GM12874 (cell line): ENCODE measurements around the gene LRFN2.

Source experiments
- TF ChIP-seq, protein P1 (sequence below): IDR thresholded peaks from 2 replicates; pipeline ENCODE4 v1.5.1; 2011; ENCODE audit warnings: low read depth, mild to moderate bottlenecking, control low read depth, low read length, moderate library complexity; ENCODE audit not compliant: insufficient read depth

Gene LRFN2

GRCh38 chr6:40517654-40518053 is 69.5 kb downstream of the LRFN2 start:
- TF ChIP-seq, protein P1, sequence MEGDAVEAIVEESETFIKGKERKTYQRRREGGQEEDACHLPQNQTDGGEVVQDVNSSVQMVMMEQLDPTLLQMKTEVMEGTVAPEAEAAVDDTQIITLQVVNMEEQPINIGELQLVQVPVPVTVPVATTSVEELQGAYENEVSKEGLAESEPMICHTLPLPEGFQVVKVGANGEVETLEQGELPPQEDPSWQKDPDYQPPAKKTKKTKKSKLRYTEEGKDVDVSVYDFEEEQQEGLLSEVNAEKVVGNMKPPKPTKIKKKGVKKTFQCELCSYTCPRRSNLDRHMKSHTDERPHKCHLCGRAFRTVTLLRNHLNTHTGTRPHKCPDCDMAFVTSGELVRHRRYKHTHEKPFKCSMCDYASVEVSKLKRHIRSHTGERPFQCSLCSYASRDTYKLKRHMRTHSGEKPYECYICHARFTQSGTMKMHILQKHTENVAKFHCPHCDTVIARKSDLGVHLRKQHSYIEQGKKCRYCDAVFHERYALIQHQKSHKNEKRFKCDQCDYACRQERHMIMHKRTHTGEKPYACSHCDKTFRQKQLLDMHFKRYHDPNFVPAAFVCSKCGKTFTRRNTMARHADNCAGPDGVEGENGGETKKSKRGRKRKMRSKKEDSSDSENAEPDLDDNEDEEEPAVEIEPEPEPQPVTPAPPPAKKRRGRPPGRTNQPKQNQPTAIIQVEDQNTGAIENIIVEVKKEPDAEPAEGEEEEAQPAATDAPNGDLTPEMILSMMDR: no peak

GRCh38 chr6:40516429-40516828 is 70.7 kb downstream of the LRFN2 start:
- TF ChIP-seq, protein P1: no peak

DNA sequence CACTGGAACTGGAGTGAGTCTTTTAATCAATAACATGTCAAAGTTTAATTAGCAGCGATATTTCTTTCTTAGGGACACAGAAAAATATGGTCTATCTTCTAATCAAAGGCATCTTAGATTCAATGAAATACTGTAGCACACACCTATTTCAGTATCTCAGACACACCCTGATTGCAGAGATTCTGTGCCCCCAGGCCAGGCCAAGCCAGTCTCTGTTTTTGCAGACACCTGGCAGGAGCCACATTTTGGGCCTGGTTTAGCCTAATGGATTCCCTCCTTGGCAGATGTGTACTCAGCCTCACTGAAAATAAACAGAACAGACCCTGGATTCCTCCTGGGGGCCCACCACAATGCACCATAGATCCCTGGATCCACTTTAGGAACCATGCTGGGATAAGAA is 74.8 kb downstream of the LRFN2 start:
- TF ChIP-seq, protein P1: no peak

DNA sequence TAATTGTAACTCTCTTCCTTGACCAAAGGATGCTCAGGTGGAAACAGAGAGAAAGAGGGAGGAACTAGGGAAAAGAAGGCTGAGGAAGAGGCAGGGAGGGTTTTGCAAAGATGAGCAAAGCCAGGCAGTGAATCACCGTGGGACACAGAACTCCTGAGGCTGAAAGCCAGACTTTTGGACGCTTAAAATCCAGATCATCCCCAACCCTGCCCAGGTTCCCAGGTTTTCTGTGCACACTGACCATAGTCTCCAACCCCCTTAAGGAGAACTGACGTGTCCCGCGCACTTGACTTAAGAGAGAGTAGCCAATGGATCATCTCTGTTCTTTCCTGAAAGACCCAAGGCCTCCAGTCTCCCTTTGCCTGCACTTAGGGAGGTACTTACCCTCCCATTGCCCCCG is 75.3 kb downstream of the LRFN2 start:
- TF ChIP-seq, protein P1: no peak

- TF ChIP-seq, protein P1: no peak
These were observed 76.7 kb downstream of the LRFN2 start for GRCh38 chr6:40510442-40510841.

- TF ChIP-seq, protein P1: no peak
These were observed 77.4 kb downstream of the LRFN2 start for GRCh38 chr6:40509716-40510260.

DNA sequence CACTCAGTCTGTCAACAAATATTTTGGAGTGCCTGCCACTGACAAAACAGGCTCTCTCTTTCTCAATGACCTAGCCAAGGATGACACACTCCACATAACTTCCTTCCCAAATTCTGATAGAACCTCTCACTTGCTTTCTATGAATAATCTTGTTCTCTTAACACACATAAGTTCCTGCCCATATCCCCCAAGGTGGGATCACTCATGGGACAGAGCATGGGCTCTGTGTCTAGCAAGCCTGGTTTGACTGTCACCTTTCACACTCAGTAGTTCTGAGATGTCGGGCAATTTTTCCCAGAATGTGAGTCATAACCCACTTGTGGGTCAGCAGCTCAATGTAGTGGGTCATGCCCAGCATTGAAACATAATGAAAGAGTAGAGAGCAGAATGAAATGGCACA is 78.1 kb downstream of the LRFN2 start:
- TF ChIP-seq, protein P1: no peak
